Measurements from ENCODE around the gene TFCP2. TPM values are rescaled to one million over a fixed set of nuclear protein-coding genes. Genes with fewer than 3 reads are reported as not detected.

The TFCP2 gene
- total RNA-seq, 2 donors from 2014 or later, result 16.1 to 23.1 TPM

- intact Hi-C loops (cut with DNase I), result no loop called here
- DNase-seq (ENCODE audit: low spot score), result no peak
Observed at GRCh38 chr12:51174501-51174900, 1.6 kb upstream of the TFCP2 start.

- DNase-seq (ENCODE audit: low spot score), result no peak
- intact Hi-C loops (cut with DNase I), result no loop called here
Observed at GRCh38 chr12:51171884-51172514, 936 bp downstream of the TFCP2 start.

DNA sequence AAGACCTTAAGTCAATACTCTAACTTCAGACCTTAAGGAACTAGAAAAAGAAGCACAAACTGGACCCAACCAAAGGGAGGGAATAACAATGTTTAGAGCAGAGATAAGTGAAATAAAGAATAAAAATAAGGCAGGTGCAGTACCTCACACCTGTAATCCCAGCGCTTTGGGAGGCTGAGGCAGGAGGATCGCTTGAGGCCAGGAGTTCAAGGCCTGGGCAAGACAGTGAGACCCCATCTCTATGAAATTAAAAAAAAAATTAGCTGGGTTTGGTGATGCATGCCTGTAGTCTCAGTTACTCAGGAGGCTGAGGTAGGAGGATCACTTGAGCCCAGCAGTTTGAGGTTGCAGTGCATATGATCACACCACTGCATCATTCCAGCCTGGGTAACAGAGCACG, 9.1 kb downstream of the TFCP2 start:
- no peak for DNase-seq (ENCODE audit: low spot score)
- intact Hi-C loops (cut with DNase I), result no loop called here

DNA sequence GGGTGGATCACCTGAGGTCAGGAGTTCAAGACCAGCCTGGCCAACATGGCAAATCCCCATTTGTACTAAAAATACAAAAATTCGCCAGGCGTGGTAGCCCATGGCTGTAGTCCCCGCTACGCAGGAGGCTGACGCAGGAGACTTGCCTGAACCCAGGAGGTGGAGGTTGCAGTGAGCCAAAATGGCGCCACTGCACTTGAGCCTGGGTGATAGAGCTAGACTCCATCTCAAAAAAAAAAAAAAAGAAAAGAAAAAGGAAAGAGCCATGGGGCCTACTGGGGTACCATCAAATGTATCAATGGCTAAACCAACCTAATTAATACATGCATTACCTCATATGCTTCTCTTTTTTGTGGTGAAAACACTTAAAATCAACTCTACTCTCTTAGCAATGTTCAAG, 10.7 kb downstream of the TFCP2 start:
- no peak for DNase-seq (ENCODE audit: low spot score)
- intact Hi-C loops (cut with DNase I), result no loop called here

DNA sequence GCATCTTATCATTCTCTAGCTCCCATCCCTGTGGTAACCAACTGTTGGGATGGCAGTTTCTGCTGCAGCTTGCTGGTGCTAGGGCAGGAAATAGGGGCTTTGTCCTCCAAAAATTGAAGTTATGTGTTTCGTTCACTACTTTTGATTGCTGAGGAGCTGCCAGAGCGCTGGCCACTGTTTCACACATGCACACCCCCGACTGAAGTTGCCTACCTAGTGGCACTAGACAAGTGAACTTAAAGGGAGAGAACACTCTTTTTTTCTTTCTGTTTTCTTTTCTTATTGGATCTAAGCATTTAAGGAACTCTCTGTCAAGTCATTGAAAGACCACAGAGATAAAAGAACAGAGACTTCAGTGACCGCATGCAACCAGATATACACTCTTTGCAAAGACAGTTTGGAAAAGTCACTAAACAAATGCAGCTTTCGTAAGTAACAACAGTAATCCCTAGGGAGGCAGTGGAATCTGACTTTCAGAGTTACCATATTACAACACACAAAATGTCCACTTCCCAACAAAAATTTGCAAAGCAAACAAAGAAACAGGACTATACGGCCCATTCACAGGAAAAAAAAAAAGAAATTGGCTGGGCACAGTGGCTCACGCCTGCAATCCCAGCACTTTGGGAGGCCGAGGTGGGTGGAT, 12.0 kb downstream of the TFCP2 start:
- DNase-seq (ENCODE audit: low spot score), result no peak
- intact Hi-C loops (cut with DNase I), result no loop called here

GRCh38 chr12:51156245-51156765, 16.6 kb downstream of the TFCP2 start:
- no peak for DNase-seq (ENCODE audit: low spot score)
- intact Hi-C loops (cut with DNase I), result no loop called here

- intact Hi-C loops (cut with DNase I), result no loop called here
- no peak for DNase-seq (ENCODE audit: low spot score)
Observed at GRCh38 chr12:51152953-51153352, 20.0 kb downstream of the TFCP2 start.

DNA sequence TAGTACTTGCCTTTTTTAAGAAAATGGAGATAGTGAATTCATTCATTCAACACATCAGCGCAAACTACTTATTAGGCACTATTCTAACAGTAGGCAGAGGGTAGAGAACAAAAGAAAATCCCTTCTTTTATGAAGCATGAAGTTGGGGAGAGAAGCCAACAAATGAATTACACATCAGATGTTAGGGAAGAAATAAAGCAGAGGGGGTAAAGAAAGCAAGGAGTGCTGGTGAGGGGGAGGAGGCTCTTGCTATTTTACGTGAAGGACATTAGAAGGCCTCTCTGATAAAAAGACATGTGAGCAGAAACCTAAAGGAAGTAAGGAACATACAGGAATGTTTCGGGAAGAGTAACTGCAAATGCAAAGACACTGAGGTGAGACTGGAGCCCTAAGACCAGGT, 22.2 kb downstream of the TFCP2 start:
- intact Hi-C loops (cut with DNase I), result loop anchor here in 1 of 2 donors (1.0 kb wide), 1 partner anchor 37 kb away; no protein-coding TSS in a partner anchor
- DNase-seq (ENCODE audit: low spot score), result no peak

- DNase-seq (ENCODE audit: low spot score), result no peak
- intact Hi-C loops (cut with DNase I), result no loop called here
Observed at GRCh38 chr12:51147309-51147708, 25.6 kb downstream of the TFCP2 start.

DNA sequence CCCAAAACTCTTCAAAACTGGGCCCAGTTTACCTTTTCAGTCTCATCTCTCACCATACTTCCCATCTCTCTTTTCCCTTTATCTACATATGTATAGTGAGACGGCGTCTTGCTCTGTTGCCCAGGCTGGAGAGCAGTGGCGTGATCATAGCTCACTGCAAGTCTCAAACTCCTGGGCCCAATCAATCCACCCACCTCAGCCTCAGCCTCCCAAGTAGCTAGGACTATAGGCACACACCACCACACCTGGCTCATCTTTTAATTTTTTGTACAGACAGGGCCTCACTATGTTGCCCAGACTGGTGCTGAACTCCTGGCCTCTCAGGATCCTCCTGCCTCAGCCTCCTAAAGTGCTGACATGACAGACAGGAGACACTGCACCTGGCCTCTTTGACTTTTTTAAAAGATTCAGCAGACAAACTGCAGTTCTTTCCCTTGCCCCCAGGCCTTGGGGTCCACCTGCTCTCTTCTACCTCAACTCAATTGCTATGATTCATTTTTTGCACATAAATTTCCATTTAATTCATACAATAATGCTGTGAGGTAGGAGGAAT, 33.6 kb downstream of the TFCP2 start:
- intact Hi-C loops (cut with DNase I), result no loop called here

DNA sequence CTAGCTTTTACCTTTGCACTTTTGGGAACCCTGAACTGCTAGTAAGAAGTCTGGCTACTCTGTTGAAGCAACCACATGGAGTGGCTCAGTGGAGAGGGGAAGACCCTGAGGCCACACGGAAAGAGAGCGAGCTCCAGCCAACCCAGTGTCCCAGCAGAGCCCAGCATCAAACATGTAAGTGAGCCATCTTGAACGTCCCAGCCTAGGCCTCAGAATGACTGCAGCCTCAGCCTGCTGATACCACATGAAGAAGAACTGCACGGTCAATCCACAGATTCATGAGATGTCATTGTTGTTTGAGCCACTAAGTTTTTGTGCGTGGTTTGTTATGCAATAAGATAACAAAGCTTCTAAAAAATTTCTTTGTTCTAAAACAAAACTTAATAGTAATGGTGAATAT, 40.2 kb downstream of the TFCP2 start:
- intact Hi-C loops (cut with DNase I), result no loop called here

More for the DNA sequence above, 33.6 kb downstream of the TFCP2 start:
- DNase-seq (ENCODE audit: low spot score), result no peak

DNA sequence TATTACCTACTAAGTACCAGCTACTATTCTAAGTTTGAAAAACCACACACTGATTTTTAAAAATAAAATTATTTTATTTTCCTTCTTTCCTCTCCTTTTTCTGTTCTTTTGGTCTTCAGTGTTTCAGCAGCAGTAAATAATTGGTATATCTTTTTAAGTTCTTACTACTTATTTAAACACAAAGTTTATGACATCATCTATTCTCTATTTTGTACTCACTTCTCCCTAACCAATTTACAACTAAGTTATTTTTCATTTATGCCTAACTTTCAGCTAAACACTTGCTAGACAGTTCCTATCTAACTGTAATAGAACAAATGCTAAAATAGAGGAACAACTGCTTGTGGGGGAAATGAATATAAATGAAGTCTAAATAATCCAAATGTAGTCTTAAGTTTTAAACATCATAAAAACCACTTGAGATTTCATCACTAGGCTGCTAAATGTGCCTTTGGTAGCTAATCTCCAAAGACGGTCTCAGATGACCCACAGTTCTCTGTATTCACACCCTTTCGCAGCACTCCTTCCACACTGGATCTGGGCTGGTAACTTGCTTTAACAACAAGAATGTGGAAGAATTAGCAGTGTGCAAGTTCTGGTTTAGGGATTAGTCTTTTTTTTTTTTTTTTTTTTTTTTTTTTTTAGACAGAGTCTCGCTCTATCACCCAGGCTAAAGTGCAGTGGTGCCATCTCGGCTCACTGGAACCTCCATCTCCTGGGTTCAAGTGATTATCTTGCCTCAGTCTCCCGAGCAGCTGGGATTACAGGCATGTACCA, 41.0 kb downstream of the TFCP2 start:
- intact Hi-C loops (cut with DNase I), result no loop called here
- DNase-seq (ENCODE audit: low spot score), result no peak

More for the DNA sequence above, 40.2 kb downstream of the TFCP2 start:
- no peak for DNase-seq (ENCODE audit: low spot score)

GRCh38 chr12:51128919-51129318, 44.0 kb downstream of the TFCP2 start:
- intact Hi-C loops (cut with DNase I), result no loop called here

DNA sequence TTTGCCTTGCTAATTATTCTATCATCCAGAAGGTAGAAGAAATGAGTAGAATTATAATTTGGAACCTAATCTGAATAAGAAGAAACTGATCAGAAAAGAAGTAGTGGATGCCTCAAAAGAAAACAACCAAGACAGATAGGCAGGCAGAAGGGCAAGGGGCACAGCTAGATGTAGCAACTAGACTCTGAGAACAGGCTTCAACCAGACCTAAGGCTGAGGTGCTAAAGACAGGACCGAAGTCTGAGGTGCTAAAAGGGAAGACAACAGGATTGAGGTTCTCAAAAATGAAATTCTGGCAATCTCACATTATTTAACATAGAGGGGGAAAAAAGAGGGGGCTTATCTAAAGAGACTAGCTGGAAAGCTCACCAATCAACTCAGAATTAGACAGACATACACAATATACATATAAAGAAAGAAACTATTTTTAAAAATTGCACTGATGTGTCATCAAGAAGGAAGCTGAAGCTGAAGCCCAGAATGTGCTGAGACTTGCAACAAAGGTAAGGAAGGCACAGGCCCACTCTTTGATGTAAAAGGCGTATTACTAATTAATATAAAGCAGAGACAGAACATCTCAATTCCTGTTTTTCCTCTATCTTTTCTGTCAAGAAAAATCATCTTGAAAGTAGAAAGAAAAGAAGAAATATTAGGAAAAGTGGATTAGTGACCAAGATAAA, 45.7 kb downstream of the TFCP2 start:
- intact Hi-C loops (cut with DNase I), result no loop called here

More at GRCh38 chr12:51128919-51129318, 44.0 kb downstream of the TFCP2 start:
- DNase-seq (ENCODE audit: low spot score), result no peak

DNA sequence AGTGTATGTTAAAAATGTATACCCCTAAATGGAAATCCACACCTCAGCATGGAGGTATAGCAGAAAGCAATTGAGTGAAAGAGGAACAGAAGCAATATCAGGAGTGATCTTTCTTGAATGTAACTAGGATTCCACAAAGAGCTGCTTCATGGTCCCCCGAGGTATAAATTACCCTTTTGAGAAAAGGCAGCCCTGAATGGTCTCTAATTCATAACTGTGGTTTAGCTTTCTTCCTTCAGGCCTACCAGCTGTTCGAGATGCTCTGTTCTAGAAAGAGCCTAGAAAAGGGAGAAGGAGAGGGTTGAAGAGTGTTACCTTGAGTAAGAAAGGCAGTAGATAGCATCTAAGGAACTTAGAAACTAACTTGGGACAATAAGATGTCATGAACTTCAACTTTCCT, 46.6 kb downstream of the TFCP2 start:
- intact Hi-C loops (cut with DNase I), result no loop called here
- DNase-seq (ENCODE audit: low spot score), result no peak

More for the DNA sequence above, 45.7 kb downstream of the TFCP2 start:
- DNase-seq (ENCODE audit: low spot score), result no peak

- intact Hi-C loops (cut with DNase I), result no loop called here
- DNase-seq (ENCODE audit: low spot score), result no peak
Observed at GRCh38 chr12:51124504-51124903, 48.4 kb downstream of the TFCP2 start.

DNA sequence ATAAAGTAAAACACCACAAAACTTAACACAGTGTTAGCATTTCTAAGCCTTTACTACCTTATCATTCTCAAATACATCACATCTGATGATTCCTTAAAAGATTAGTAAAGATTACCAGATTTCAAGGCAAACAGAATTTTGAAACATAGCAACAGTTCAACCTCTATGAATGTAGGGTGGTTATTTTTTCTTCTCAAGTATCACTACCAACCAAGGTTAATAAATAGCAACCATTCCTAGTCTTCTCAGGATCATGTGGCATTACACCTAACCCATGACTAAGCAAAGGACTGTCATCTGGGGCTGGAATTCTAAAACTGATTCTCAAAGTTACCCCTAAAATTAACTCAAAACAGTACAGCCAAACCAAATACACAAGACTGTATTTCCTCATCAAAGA, 50.1 kb downstream of the TFCP2 start:
- no peak for DNase-seq (ENCODE audit: low spot score)
- intact Hi-C loops (cut with DNase I), result no loop called here

GRCh38 chr12:51118706-51119105, 54.2 kb downstream of the TFCP2 start:
- no peak for DNase-seq (ENCODE audit: low spot score)
- intact Hi-C loops (cut with DNase I), result no loop called here

GRCh38 chr12:51115533-51115932, 57.4 kb downstream of the TFCP2 start:
- no peak for DNase-seq (ENCODE audit: low spot score)
- intact Hi-C loops (cut with DNase I), result no loop called here
